NCI-H82 treated with DMSO at 0.1 percent for 48 hours (cell line): ENCODE measurements around the gene FTO.
A peak's percentile ranks its signal among the peaks of the same experiment; 100 is the strongest.

Experiments
- DNase-seq: peaks from one replicate; lab custom pipeline; 2025; ENCODE audit not compliant: unreplicated experiment; lab: John Stamatoyannopoulos, UW

FTO gene

DNA sequence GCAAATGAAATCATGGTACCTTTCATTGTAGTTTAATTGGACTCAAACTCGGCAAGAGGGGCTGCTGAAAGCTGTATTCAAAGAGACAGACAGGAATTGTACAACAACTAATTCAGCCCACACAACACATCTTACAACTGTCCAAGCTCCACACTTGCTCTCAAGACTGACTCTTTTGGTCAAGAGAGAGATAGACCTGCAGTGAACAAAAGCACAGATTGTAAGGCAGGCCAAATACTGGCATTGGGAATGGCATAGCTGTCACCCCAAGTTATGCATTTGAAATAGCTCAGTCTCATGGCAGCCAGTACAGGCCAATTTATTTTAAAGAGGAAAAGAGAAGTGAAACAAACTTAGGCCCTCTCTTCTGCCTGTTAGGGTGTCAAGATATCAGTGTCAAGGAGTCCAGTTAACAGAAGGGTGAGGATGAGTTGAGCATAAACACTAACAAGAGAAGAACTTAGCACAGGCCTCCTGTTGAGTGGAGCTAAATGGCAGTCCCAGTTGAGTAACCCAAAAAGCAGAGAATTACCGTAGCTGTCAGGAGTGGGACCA lies 366.9 kb downstream of the FTO start:
- no peak for DNase-seq

DNA sequence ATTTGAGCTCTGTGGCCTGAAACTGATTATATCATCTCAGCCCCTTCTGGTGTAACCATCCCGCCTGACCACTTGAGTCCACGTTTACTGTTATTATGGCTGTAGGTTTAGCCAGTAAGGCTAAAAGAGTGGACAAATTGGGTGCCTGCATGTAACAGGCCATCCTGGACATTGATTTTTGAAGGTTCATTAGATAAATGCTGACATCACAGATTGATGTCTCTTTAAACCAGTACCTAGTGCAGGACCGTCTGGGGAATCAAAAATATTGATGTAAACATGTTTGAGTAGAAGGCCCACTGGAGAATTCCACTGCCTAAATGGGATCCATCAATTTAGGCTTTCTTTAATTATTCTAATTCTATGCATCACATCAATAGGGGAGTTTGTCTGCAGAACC lies 367.6 kb downstream of the FTO start:
- DNase-seq, result no peak

DNA sequence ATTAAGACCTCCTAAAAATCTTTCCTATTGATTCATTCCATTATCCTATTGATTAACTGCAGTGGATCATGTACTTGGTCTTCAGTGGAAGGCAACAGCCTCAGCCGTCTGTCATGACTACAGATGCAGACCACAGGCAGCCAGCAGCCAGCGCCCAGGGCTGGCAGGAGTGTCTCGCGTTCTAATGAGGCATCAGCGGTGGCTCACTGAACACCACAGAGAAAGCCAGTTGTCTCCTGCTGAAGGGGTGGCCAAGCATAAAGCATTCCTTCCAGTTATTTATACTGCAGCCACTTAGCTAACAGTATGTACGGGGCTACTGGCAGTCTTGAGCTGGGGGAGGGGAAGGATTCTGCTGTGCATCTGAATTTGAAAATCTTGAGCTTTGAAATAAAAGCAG lies 368.3 kb downstream of the FTO start:
- DNase-seq, result no peak

DNA sequence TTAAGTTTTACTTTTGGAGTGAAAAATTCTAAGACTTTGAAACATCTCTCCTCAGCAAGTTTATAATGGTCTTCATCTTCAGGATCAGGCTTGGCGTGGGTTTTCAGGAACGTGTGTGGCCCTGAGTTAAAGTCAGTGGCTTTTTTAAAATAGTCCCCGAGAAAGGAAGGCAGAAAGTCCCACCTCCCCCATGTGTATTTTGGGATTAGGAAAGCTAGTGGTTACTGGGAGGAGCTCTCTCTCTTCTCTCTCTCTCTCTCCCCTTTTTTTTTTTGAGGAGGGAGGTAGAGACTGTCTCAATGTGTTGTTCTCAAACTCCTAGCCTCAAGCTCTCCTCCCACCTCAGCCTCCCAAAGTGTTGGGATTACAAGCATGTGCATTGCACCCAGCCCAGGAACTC lies 369.4 kb downstream of the FTO start:
- no peak for DNase-seq

DNA sequence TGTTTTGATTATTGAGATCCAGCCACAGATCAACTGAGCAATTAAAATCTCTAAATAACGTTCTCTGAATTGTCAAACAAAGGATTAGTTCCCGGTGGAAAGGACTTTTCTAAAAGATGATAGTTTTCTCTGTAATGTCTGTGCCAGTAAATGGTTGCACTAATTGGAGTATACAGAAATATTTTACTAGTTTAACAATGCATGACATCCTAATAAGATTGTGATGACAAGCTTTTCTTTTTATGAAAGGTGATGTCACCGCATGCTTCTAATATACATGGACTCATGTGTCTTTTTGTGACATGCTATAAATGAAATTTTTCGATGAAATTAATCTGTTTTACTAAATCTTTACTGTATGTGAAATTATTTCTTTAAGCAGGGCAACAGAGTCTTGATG lies 371.5 kb downstream of the FTO start:
- no peak for DNase-seq

DNA sequence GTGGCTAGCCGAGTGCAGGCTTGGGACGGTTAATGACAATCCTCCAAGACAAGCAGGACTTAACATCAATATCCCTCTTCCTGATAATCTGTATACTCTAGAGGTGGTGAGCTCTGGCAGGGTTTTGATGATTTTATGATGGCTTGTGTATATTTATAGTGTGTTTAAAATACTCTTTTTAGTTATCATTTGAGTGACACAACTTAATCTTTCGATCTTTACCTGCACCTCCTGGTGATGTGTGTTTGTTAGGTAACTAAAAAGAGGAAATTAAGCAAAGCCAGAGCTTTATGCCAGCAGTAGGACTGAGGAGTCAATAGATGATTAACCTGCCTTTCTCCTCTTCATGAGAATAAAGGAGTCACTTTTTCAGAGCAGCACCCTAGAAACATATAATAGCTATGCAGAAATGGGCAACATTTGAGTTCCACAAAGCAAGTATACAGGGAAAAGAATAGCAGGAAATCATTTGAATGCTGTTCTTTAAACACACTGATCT lies 372.1 kb downstream of the FTO start:
- no peak for DNase-seq

DNA sequence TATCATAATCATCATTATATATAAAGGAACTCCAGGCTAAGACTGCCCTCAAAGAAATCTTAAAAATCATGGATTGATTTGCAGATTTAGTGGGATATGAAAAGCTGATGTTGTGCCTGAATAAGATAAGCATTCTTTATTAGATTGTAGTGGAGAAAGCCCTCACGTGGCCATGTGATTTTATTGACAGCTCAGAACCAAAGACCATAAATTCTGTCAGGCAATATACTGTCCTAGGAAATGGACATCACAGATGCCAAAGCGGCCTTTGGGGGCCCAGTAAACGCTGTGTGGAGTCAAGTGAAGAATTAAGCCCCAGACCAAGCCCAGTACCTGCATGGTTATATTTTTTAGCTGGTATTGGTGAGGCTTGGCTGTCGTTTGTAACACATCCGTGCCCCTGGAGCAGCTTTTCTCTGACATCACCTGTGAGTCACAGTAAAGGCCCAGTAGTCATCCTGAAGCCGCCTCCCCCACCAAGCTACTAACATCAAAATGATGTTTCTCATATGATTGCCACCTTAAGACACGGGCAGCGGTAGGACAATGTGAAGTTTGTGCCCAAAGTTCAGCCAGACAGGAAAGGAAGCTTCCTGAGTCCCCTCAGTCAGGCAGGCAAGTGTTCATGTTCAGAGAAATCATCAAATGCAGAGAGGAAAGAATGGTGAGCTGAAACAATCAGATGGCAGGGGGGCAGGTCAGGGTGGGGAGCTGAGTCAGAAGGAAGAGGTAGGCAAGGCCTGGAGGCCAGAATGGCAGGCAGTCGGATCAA lies 373.3 kb downstream of the FTO start:
- DNase-seq, result no peak

DNA sequence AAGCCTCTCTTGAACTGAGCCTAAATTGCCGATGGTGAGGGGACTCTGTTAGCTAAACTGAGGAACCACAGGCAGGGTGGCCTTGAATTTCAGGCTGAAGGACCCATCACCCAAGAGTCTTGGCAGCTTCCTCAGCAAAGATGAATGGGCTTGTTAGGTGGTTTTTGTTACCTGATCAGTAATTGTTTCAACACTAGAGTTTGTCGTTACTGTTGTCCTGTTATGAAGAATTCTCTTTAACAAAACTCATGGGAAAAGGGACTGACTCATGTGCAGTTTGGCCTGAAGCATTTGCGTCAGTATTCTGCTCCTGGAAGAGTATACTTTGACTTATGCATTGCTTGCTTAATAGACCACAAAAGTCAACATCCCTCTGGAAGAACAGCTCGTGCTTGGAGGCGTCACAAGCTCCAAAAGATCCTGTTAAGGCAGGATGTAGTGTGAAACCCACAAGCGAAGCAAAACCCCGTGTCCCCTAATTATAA lies 376.6 kb downstream of the FTO start:
- DNase-seq, result no peak

DNA sequence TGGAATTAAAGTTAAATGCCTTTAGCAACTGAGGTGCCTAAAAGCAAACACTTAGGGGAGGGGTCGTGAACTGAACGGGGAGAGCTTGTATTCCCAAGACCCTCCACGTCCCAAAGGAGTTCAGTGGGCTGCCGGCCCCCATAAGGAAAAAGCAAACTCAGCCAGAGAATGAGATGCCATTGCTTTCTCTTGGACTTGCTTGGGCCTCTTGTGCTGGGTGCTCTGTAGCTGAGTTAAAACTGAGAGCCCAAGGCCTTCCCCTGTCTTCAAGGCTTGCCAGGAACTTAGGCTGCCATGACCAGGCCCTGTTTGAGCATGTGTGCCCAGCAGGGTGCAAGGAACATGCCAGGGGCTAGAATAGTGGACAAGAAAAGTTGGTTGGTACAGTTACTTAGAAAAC lies 382.8 kb downstream of the FTO start:
- DNase-seq, result no peak

DNA sequence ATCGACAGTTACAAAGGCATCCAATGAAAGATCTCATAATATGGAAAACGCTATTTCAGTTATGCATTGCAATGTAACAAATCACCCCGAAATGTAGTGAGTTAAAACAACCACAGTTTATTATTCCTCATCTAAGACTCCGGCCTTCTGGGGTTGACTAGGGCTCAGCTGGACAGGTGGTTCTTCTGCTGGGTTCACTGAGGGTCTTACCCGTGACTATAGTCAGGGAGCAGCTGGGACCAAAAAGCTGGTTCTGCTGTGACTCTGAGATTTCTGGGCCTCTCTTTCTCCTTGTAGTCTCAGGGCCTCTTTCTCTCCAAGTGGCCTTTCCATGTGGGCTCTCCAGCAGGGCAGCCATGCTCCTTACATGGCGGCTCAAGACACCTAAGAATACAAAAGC lies 386.6 kb downstream of the FTO start:
- DNase-seq, result no peak

DNA sequence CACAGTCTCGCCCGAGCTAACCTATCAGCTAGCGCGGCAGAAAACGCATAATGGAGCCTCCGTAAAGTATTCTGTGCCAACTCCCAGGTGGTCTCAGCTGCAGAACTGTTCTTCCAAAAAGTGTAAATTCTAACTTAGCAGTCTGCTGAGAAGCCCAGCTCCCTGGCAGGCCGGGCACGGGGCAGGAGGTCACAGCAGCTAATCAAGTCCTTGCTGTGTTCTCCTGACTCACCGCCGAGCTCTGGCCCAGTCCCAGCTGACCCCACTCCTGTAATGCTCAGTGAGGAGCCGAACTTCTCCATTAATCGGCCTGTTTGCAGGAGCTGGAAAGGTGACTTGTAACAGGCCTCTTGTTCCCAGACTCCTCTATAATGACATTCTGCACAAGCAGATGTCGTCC lies 389.3 kb downstream of the FTO start:
- no peak for DNase-seq

DNA sequence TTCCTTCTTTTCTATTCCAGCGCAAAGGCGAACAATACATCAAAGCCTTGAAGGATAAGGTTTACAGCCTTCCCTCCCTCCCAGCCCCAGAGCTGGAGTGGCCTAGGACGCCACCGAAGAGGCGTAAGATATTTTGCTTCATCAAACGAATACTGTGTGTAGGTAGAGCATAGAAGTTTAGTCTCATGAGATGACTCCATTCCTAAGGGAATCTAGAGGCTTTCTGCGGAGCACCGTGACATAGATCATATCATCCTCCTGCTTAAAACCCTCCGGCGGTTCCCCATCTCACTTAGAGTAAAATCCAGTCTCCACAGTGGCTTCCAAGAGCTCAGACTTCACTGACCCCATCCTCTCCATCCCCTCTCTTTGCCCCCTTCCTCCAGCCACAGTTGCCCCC lies 390.7 kb downstream of the FTO start:
- no peak for DNase-seq

DNA sequence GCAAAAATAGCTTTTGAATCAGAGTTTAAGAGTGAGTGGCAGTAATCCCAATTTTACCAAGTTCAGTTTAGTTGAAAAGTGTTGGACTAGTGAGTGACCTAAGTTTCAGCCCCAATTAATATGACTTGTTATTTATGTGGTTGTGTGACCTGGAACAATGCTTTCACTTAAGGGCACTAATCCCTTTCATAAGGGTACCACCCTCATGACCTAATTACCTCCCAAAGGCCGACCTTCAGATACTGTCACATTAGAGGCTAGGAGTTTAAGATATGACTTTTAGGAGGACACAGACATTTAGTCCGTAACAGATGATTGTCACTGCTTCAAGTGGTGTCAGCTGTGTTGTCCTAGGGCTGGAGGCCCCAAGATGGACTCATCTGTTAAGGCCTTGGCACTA lies 392.7 kb downstream of the FTO start:
- no peak for DNase-seq

DNA sequence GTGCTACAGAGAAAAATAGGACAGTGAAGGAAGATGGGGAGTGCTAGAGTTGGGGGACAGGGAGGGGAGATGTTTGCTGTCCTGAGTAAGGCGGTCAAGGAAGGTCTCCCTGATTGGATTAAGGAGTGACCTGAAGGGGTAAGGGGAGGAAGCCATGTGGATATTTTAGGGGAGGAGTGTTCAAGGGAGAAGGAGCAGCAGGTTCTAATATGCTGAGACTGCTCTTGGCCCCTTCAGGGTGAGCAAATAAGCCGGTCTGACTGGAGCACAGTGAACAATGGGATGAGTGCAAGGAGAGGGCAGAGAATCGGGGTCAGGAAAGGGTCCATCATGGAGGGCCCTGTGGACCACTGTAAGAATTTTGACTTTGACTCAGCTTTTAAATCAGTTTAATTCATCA lies 393.8 kb downstream of the FTO start:
- DNase-seq, result no peak

DNA sequence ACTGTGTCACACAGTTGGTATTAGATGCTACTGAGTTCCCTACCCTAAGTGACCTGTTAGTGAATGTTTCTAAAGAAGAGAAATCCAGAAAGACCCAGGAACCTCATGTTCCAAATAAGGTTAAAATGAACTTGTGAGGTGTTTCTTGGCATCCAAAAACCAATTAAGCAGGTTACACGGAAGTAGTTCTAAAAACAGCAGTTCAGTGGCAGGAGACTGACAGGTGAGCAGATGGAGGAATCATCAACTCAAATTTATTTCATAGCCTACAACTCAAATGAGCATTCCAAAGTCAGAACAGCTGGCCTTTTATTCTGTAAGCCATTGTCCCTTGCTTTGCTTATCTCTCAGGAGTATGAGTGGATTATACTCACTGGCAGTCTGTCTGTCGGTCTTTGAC lies 394.3 kb downstream of the FTO start:
- DNase-seq, result peak; percentile 16

DNA sequence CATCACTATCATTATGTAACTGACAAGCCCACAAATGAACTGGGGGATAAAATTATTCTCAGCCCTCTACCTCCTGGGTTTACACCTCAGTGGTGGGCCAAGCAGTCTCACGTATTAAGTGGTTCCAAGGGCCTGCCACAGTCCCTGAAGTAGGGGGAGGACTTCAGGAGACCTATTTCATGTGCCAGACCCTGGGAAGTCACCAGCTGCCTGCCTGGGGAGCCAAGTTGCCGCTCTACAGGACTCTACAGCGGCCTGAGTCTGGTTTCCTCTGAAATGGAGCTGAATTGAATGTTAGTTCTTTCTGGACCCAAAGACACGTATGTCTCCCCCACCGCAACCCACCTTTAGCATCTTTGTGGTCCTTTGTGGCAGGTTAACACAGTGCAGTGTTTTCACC lies 395.7 kb downstream of the FTO start:
- no peak for DNase-seq

DNA sequence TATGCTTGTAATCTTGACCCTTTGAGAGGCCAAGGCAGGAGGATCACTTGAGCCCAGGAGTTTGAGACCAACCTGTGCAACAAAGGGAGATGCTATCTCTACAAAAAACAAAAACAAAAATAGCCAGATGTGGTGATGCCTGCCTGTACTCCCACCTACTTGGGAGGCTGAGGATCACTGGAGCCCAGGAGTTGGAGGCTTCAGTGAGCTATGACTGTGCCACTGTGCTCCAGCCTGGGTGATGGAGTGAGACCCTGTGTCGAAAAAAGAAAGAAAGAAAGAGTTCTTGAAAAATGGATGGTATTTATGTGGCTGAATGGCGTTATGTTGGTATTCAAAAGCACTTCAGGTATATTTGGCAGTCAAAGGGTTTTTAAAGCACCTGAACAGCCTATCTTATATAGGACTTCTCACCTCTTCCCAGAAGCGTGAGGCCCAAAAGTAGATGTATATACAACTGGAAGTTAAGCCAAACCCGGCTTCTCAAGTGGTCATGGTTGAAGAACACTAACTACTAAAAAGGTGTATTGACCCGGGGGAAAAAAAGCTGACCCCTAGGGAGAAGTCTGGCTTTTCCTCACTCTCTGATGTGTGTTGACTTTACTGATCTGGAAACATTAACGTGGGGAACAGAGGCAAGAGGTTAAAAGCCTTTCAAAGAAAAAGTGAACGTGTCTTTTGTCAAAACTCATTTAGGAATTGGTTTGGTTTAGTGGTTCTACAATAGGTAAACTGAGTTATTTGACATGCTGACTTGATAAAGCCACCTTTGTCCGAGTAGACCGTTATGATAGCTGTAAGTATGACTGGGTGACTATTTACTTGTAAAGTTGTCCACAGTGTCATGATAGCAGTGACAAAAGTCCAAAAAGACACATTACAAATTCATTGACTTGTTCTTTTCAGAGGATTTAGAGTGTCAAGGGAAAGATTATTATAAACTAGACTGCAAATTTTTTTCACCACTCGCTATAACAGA lies 399.2 kb downstream of the FTO start:
- DNase-seq, result no peak

DNA sequence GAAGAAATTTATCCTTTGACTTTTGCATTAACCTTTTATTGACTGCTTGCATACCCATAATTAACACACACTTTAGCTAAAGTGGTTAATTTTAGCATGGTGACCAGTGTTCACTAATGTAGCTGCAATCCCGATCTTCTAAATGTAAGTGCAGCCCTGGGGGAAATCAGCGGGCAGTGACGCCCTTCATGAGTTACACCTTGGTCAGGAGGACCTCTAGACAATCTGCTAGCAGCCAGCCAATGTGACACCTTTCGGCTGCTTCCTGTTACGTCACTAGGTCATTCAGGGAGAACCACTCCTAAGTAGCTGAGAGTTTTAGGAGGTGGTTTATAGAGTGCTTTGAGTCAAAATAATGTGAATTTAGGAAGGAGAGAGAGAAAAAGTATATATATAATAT lies 402.1 kb downstream of the FTO start:
- no peak for DNase-seq

DNA sequence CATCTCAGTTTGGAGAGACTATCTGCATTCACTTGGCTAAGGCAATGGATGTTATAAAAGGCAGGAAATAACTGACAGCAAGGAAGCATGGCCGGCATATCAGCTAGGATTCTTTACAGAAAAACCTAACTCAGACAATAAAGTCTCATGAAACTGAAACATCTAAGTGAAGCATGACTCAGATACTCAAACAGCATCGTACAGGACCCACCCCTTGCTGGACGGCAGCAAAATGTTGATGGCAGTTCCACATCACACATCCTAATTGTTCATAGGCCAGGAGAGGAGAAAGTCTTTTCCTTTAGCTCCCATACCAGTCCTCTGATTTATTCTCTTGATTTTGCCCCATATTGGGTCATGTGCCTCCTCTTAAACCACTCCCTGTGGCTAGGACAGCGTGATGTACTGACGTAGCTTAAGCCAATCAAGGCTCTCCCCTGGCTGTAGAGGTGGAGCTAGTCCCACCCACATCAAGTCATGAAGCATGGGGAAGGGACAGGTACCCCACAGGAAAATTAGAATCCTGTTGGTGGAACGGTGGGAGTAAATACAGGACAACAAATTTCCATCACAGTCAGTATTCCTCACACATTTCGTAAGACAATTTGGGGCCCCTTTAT lies 403.7 kb downstream of the FTO start:
- no peak for DNase-seq

DNA sequence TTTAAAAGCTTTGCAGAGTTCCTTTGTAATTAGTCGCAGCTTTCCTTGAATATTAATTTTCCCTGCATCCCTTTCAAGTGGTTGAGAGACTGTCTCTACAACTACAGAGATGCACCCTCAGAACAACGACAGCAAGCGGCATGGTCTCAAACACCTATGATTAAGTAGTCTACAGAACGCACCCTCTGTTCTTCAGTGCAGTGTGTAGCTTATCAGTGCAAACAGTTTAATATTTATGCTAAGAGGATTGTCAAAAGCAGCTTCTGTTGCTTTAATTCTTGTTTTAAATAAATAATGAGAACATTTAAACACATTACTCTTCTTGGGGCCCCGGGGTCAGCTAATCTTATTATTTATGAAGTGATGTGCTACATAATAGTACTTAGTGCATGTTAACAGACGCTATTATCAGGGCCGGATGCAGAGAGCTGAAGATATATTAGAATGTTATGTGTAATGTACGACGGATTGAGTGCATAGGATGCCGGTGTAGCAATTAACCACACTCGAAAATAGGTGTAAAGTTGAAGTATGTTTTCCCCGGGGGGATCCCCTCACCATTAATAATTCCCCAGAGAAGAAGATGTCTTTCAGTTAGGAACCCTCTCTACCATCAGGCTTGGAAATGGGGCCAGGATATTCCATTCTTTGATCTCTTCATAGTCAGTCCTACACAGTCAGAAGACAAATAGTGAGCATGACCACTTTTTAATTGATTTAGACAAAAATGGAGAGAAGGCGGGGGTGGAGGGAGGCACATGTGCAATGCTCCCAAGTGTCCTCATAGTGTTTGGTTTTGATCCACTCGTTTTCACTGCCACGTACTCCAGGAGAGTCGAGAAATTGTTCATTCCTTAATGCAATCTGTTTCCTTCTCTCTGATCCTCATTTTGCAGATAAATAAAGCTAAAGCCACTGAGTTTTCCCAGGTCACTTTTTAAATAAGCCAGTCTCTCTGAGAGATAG lies 406.3 kb downstream of the FTO start:
- DNase-seq, result peak; percentile 64
